Lung (tissue), 12 donors: Measurements from ENCODE around the gene TTC23. TPM values are rescaled to one million over a fixed set of nuclear protein-coding genes. Genes with fewer than 3 reads are reported as not detected.

Experiments
- ATAC-seq: fragments of 200-7000 bp; cut with Tn5 transposase; one replicate; pipeline ENCODE4 v1.9.1; 2020; ENCODE audit warnings: moderate number of reproducible peaks; ENCODE audit not compliant: insufficient read depth, low FRiP score
- DNase-seq, 3 donors: peaks; one replicate each; pipeline ENCODE4 v3.0.0-alpha.2; 2013 to 2017
- H3K27ac ChIP-seq, 2 donors: one replicate each; pipeline ENCODE4 v1.5.1; 2013; ENCODE audit warnings: mild to moderate bottlenecking in 2 of 2, moderate library complexity in 2 of 2, control low read depth in 1 of 2, inconsistent platforms in 1 of 2, low read depth in 1 of 2, low read length in 1 of 2
- H3K27me3 ChIP-seq, 3 donors: one replicate each; pipeline ENCODE4 v1.5.1; 2013; ENCODE audit warnings: low read length in 2 of 3; ENCODE audit not compliant: control insufficient read depth in 3 of 3, insufficient read depth in 3 of 3
- H3K36me3 ChIP-seq, 4 donors: one replicate each; pipeline ENCODE4 v1.5.1; 2013; ENCODE audit warnings: low read length in 4 of 4, mild to moderate bottlenecking in 1 of 4, moderate library complexity in 1 of 4; ENCODE audit not compliant: control insufficient read depth in 4 of 4, insufficient read depth in 4 of 4
- H3K4me1 ChIP-seq, 5 donors: one replicate each; pipeline ENCODE4 v1.5.1; 2013; ENCODE audit warnings: low read length in 5 of 5, mild to moderate bottlenecking in 2 of 5, moderate library complexity in 1 of 5; ENCODE audit not compliant: control insufficient read depth in 5 of 5, insufficient read depth in 5 of 5
- H3K4me3 ChIP-seq: one replicate; pipeline ENCODE4 v1.5.1; 2013; ENCODE audit warnings: mild to moderate bottlenecking, control low read depth, moderate library complexity
- H3K9ac ChIP-seq, 2 donors: one replicate each; pipeline ENCODE4 v1.5.1; 2013; ENCODE audit warnings: low read length in 2 of 2, control low read depth in 1 of 2; ENCODE audit not compliant: insufficient read depth in 1 of 2
- H3K9me3 ChIP-seq, 4 donors: one replicate each; pipeline ENCODE4 v1.5.1; 2013; ENCODE audit warnings: low read length in 3 of 4, mild to moderate bottlenecking in 1 of 4, moderate library complexity in 1 of 4; ENCODE audit not compliant: control insufficient read depth in 4 of 4, insufficient read depth in 3 of 4
- WGBS, 2 donors: extraction: QIAGEN DNeasy Blood & Tissue Kit; methylation state at CpG; one replicate each; pipeline ENCODE4 v1.1.7; 2013; 5-methylcytosine and 5-hydroxymethylcytosine counted together
- polyA plus RNA-seq, 2 donors: library from polyadenylated mRNA; stranded (reverse); fragments of 200-250 nt; gene quantifications; one replicate each; pipeline ENCODE4 v1.2.1, GENCODE V29; 2013
- total RNA-seq, 2 donors: library from RNA; depleted of rRNA in 1 of 2; stranded (reverse); fragments of >200 nt in 1 of 2; gene quantifications; one replicate each; pipeline ENCODE4 v1.2.1, GENCODE V29; 2014 to 2021
- TF ChIP-seq, protein P1 (sequence below): IDR thresholded peaks from 2 replicates; pipeline ENCODE4 v1.5.1; 2012; ENCODE audit warnings: mild to moderate bottlenecking; ENCODE audit errors: control extremely low read depth, extremely low read depth
- donor health status: control.
- donor health status: control.
- donor health status: Bipolar disorder and iron deficiency.
- donor health status: healthy.
- donor health status: DM: yes; HTN: yes; CAD: no.

TTC23 gene
- total and polyA plus RNA-seq, 4 donors = 6.2 to 48.5 (median 10.6) TPM

DNA sequence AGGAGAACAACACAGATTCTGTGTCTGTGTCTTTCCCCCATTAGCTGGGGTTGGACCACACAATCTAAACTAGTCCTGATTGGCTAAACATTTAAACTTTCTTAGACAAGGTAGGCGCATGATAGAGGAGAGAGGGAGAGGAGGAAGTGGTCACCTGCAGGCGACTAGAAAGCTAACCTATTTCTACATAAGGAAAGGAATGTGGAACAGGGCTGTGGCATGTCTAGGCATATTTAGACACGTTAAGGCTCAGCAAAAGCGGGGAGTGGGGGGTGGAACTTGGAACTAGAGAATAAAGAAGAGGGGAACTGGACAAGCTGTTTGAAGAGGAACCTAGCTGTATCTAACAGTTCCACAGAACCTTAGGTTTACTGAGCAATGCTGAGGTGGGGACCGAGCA is 14.7 kb upstream of the TTC23 start:
- WGBS, 2 donors = 70 to 82% methylated on average over 5 of the region's 5 CpGs
- Histone ChIP-seq H3K27ac (no peak overlapping the region), H3K4me1 (peaks cover 0 to 8% (median 0%) of the 10 kb centered on the region in 5 donors), H3K9me3 (no peaks in the 10 kb centered on the region), H3K9ac (no peak overlapping the region), H3K4me3 (no peak overlapping the region), H3K27me3 (no peaks in the 10 kb centered on the region), H3K36me3 (peaks cover 0 to 6% (median 0%) of the 10 kb centered on the region in 4 donors)
- no peak for ATAC-seq
- DNase-seq = no peak
- TF ChIP-seq, protein P1, sequence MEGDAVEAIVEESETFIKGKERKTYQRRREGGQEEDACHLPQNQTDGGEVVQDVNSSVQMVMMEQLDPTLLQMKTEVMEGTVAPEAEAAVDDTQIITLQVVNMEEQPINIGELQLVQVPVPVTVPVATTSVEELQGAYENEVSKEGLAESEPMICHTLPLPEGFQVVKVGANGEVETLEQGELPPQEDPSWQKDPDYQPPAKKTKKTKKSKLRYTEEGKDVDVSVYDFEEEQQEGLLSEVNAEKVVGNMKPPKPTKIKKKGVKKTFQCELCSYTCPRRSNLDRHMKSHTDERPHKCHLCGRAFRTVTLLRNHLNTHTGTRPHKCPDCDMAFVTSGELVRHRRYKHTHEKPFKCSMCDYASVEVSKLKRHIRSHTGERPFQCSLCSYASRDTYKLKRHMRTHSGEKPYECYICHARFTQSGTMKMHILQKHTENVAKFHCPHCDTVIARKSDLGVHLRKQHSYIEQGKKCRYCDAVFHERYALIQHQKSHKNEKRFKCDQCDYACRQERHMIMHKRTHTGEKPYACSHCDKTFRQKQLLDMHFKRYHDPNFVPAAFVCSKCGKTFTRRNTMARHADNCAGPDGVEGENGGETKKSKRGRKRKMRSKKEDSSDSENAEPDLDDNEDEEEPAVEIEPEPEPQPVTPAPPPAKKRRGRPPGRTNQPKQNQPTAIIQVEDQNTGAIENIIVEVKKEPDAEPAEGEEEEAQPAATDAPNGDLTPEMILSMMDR = no peak

GRCh38 chr15:99257107-99257750 is 7.8 kb upstream of the TTC23 start:
- no peak overlapping the region for H3K27ac ChIP-seq
- H3K27me3 ChIP-seq = no peaks in the 10 kb centered on the region
- peaks cover 0 to 10% (median under 1%) of the 10 kb centered on the region in 4 donors for H3K36me3 ChIP-seq
- H3K9ac ChIP-seq = no peak overlapping the region
- peaks cover 0 to 5% (median 2%) of the 10 kb centered on the region in 5 donors for H3K4me1 ChIP-seq
- TF ChIP-seq, protein P1 = no peak
- WGBS, 2 donors = 90 to 96% methylated on average over 12 of the region's 12 CpGs
- H3K9me3 ChIP-seq = no peaks in the 10 kb centered on the region
- DNase-seq (no peak), ATAC-seq (no peak)
- no peak overlapping the region for H3K4me3 ChIP-seq

GRCh38 chr15:99253381-99254090 is 4.2 kb upstream of the TTC23 start:
- peak overlapping the region in 1 of 2 donors; percentile 54 for H3K9ac ChIP-seq
- H3K27ac ChIP-seq = no peak overlapping the region
- TF ChIP-seq, protein P1 = no peak
- H3K4me1 ChIP-seq = peaks cover 0 to 20% (median 3%) of the 10 kb centered on the region in 5 donors
- H3K27me3 ChIP-seq = no peaks in the 10 kb centered on the region
- H3K36me3 ChIP-seq = peaks cover 0 to 5% (median 0%) of the 10 kb centered on the region in 4 donors
- 80 to 82% methylated on average over 6 of the region's 6 CpGs for WGBS, 2 donors
- H3K4me3 ChIP-seq = no peak overlapping the region
- DNase-seq (no peak), ATAC-seq (no peak)
- peaks cover 0 to 1% (median 0%) of the 10 kb centered on the region in 4 donors for H3K9me3 ChIP-seq
